GM12872 (cell line): ENCODE data around the gene IFITM10.

ENCODE experiments used
- CTCF ChIP-seq: IDR thresholded peaks from 3 replicates; pipeline ENCODE4 v1.5.1; 2011; ENCODE audit warnings: low read depth, mild to moderate bottlenecking, low read length, moderate library complexity; ENCODE audit not compliant: insufficient read depth

IFITM10 gene

GRCh38 chr11:1776331-1776851 lies 26.0 kb upstream of the IFITM10 start:
- no peak for TF ChIP-seq CTCF

GRCh38 chr11:1774886-1775285 lies 24.5 kb upstream of the IFITM10 start:
- TF ChIP-seq CTCF: no peak

GRCh38 chr11:1773994-1774550 lies 23.7 kb upstream of the IFITM10 start:
- no peak for TF ChIP-seq CTCF

- TF ChIP-seq CTCF: no peak
Measured at GRCh38 chr11:1773131-1773993, 23.0 kb upstream of the IFITM10 start.

- no peak for TF ChIP-seq CTCF
Measured at GRCh38 chr11:1772270-1773130, 22.1 kb upstream of the IFITM10 start.

- no peak for TF ChIP-seq CTCF
Measured at GRCh38 chr11:1771700-1772099, 21.3 kb upstream of the IFITM10 start.

- TF ChIP-seq CTCF: no peak
Measured at GRCh38 chr11:1771273-1771672, 20.9 kb upstream of the IFITM10 start.
